PC-3 (cell line): ENCODE data around the gene ADAT3.

ENCODE experiments used
- CTCF ChIP-seq: fragments of 300-600 bp; sonication (generic); conservative IDR thresholded peaks from 2 replicates; pipeline ENCODE4 v1.5.1; 2017; ENCODE audit warnings: antibody characterized with exemption, low read depth, mild to moderate bottlenecking, low read length
- EZH2 ChIP-seq: fragments of 300-600 bp; sonication (generic); IDR thresholded peaks from one replicate; pipeline ENCODE4 v1.6.1; 2017; ENCODE audit warnings: antibody characterized with exemption, mild to moderate bottlenecking, low read length; ENCODE audit not compliant: unreplicated experiment

- TF ChIP-seq CTCF (no peak), EZH2 (no peak)
Observed at GRCh38 chr19:1942934-1943555, 37.8 kb downstream of the ADAT3 start.
